ENCODE measurements around the gene TOR2A. TPM values are rescaled to one million over a fixed set of nuclear protein-coding genes. Genes with fewer than 3 reads are reported as not detected.
"Not testable (repeated sequence)": the region's sequence is repeated elsewhere in the genome, so short reads cannot be mapped to it uniquely, and the experiment has no call there.

TOR2A gene
- total RNA-seq, 2 experiments from 2014 or later: 27.0 to 29.1 TPM

DNA sequence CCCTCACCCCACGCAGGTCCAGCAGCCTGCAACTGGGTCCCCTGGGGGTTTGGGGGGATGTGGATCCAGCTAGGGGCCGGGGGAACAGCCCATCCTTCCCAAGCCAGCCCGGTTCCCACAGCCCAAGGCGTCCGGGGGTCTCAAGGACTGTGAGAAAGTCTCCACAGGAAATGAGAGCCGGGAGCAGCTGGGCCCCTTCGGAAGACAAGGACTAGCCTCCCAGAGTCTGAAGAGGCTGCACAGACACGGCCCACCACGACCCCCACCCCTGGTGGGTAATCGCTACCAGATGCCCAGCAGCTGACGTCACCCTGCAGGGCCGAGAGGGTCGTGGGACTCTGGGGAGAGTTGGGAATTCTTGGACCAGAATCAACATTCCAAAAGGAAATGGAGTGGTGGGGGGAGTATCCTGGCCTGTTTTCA lies 32.8 kb upstream of the TOR2A start:
- CTCF ChIA-PET: interaction anchor here (1.3 to 11.1 kb wide), 6 partner anchors 9 to 178 kb away, joined by 3 to 102 read pairs (median 13); partner anchors contain the start of genes CDK9 and TOR2A
- peaks cover 87% of the 10 kb centered on the region for H3K36me3 Mint-ChIP-seq (ENCODE audit: low read depth)
- peak overlapping the region; percentile 84 for H3K27ac Mint-ChIP-seq
- peak overlapping the region; percentile 44 for H3K4me3 Mint-ChIP-seq
- ATAC-seq (no peak), DNase-seq (no peak)
- POLR2A ChIA-PET: interaction anchor here (0.6 to 2.8 kb wide), 5 partner anchors 8 to 37 kb away, joined by 3 to 9 read pairs (median 6); no protein-coding TSS in a partner anchor
- H3K27me3 Mint-ChIP-seq (ENCODE audit: low read depth): no peaks in the 10 kb centered on the region
- peaks cover 92% of the 10 kb centered on the region for H3K4me1 Mint-ChIP-seq (ENCODE audit: low read depth)
- no peaks in the 10 kb centered on the region for H3K9me3 Mint-ChIP-seq (ENCODE audit: insufficient read depth)

DNA sequence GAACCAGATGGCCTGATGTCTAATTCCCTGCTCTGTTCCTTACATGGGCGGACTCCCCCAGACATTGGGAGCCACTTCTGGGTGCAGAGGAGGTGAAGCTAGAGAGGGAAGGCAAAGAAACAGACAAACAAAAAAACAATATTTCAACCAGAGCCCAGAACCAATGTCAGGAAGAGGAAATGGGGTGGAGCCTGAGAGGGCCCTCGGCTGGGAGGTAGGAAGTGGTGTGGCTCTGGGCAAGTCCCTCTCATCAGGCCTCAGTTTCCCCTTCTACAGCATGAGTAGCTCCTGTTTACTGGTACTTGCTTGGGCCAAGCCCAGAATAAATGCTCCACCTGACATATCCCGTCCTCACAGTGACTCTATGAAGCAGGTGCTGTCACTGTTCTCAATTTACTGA lies 32.3 kb upstream of the TOR2A start:
- H3K27ac Mint-ChIP-seq: peak overlapping the region; percentile 84
- ATAC-seq (no peak), DNase-seq (no peak)
- peak overlapping the region; percentile 63 for H3K4me3 Mint-ChIP-seq
- H3K27me3 Mint-ChIP-seq (ENCODE audit: low read depth): no peaks in the 10 kb centered on the region
- ChIA-PET CTCF (interaction anchor here (1.0 to 11.1 kb wide), 8 partner anchors 9 to 177 kb away, joined by 3 to 102 read pairs (median 10); partner anchors contain the start of genes CDK9 and TOR2A), POLR2A (interaction anchor here (0.6 to 2.8 kb wide), 6 partner anchors 9 to 38 kb away, joined by 3 to 9 read pairs (median 6); partner anchors contain the start of gene CDK9)
- H3K9me3 Mint-ChIP-seq (ENCODE audit: insufficient read depth): no peaks in the 10 kb centered on the region
- peaks cover 92% of the 10 kb centered on the region for H3K4me1 Mint-ChIP-seq (ENCODE audit: low read depth)
- peaks cover 87% of the 10 kb centered on the region for H3K36me3 Mint-ChIP-seq (ENCODE audit: low read depth)

- peak overlapping the region; percentile 77 for H3K27ac Mint-ChIP-seq
- peaks cover 72% of the 10 kb centered on the region for H3K4me1 Mint-ChIP-seq (ENCODE audit: low read depth)
- POLR2A ChIA-PET: interaction anchor here (0.6 to 1.1 kb wide), 2 partner anchors 11 to 18 kb away, joined by 3 to 4 read pairs; no protein-coding TSS in a partner anchor
- DNase-seq (no peak), ATAC-seq (no peak)
- H3K27me3 Mint-ChIP-seq (ENCODE audit: low read depth): no peaks in the 10 kb centered on the region
- H3K9me3 Mint-ChIP-seq (ENCODE audit: insufficient read depth): no peaks in the 10 kb centered on the region
- CTCF ChIA-PET: interaction anchor here (1.1 to 11.1 kb wide), 6 partner anchors 10 to 377 kb away, joined by 3 to 102 read pairs (median 20); partner anchors contain the start of genes CDK9 and TOR2A
- H3K36me3 Mint-ChIP-seq (ENCODE audit: low read depth): peaks cover 82% of the 10 kb centered on the region
- no peak overlapping the region for H3K4me3 Mint-ChIP-seq
Measured at GRCh38 chr9:127765418-127765817, 30.3 kb upstream of the TOR2A start.

- ATAC-seq (peak; percentile 45), DNase-seq (peak; percentile 42)
- H3K36me3 Mint-ChIP-seq (ENCODE audit: low read depth): peaks cover 76% of the 10 kb centered on the region
- H3K4me3 Mint-ChIP-seq: no peak overlapping the region
- peaks cover 58% of the 10 kb centered on the region for H3K4me1 Mint-ChIP-seq (ENCODE audit: low read depth)
- H3K27me3 Mint-ChIP-seq (ENCODE audit: low read depth): no peaks in the 10 kb centered on the region
- no peaks in the 10 kb centered on the region for H3K9me3 Mint-ChIP-seq (ENCODE audit: insufficient read depth)
- H3K27ac Mint-ChIP-seq: peak overlapping the region; percentile 57
- ChIA-PET POLR2A (interaction anchor here (0.7 to 1.0 kb wide), 2 partner anchors 22 to 54 kb away, joined by 4 read pairs; partner anchors contain the start of gene CDK9), CTCF (interaction anchor here (0.9 to 11.1 kb wide), 8 partner anchors 15 to 158 kb away, joined by 3 to 102 read pairs (median 4); partner anchors contain the start of genes CDK9, ENG and TOR2A)
Measured at GRCh38 chr9:127763918-127764384, 28.9 kb upstream of the TOR2A start.

DNA sequence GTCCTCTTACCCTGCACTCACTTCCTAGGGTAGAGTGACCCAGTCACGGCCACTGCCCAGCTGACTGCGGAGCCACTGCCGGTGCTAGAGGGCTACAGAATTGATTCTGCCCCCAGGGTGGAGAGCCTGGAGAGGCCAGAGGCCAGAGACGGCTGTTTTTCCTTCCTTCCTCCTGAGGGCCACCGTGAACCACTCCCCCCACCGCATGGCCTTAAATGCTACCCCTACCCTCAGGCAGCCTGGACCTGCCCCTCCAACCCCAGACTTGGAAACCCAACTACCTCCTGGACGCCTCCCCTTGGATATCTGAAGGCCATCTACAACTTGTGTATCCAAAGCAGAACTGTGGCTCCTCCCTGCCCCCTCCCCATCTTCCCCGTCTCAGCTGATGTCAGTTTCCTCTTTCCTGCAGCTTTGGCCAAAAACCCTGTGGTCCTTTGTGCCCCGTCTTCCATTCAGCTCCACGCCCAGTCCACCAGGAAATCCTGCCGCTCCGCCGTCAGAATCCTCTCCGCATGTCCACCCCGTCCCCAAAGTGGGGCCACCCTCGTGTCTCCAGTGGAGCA lies 27.1 kb upstream of the TOR2A start:
- ChIA-PET POLR2A (interaction anchor here (1.0 to 1.3 kb wide), 3 partner anchors 9 to 108 kb away, joined by 3 to 4 read pairs (median 3); no protein-coding TSS in a partner anchor), CTCF (interaction anchor here (5.8 kb wide), 1 partner anchor 107 kb away, joined by 47 read pairs; no protein-coding TSS in a partner anchor)
- H3K36me3 Mint-ChIP-seq (ENCODE audit: low read depth): peaks cover 71% of the 10 kb centered on the region
- no peaks in the 10 kb centered on the region for H3K9me3 Mint-ChIP-seq (ENCODE audit: insufficient read depth)
- H3K27ac Mint-ChIP-seq: peak overlapping the region; percentile 56
- no peak for DNase-seq
- ATAC-seq: no peak
- H3K27me3 Mint-ChIP-seq (ENCODE audit: low read depth): no peaks in the 10 kb centered on the region
- no peak overlapping the region for H3K4me3 Mint-ChIP-seq
- peaks cover 41% of the 10 kb centered on the region for H3K4me1 Mint-ChIP-seq (ENCODE audit: low read depth)

DNA sequence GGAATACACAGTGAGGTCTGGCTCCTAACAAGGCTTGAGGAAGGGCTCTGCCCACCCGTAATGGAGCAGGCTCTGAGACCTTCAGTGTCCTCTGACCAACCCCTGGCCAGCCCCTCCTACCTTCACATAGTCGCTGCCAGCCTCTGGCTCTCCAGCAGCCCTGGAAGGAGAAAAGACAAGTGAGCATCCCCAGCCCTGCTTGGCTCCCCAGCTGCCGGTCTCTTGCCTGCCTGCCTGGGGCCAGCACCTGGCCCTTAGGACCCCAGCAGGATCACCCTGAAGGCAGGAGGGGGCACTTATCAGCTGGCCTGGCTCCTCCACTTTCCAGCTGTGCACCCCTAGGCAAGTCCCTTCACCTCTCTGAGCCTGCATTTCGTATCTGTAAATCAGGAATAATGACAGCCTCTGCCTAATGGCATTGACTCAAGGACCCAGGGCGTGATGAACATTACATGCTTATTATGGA lies 26.4 kb upstream of the TOR2A start:
- ATAC-seq (no peak), DNase-seq (no peak)
- H3K36me3 Mint-ChIP-seq (ENCODE audit: low read depth): peaks cover 68% of the 10 kb centered on the region
- peaks cover 35% of the 10 kb centered on the region for H3K4me1 Mint-ChIP-seq (ENCODE audit: low read depth)
- H3K9me3 Mint-ChIP-seq (ENCODE audit: insufficient read depth): no peaks in the 10 kb centered on the region
- ChIA-PET CTCF (interaction anchor here (0.7 to 1.0 kb wide), 2 partner anchors 27 to 108 kb away, joined by 4 read pairs; partner anchors contain the start of gene TOR2A), POLR2A (interaction anchor here (0.6 to 1.2 kb wide), 2 partner anchors 10 to 15 kb away, joined by 3 to 4 read pairs; no protein-coding TSS in a partner anchor)
- no peaks in the 10 kb centered on the region for H3K27me3 Mint-ChIP-seq (ENCODE audit: low read depth)
- no peak overlapping the region for H3K27ac Mint-ChIP-seq
- H3K4me3 Mint-ChIP-seq: no peak overlapping the region

DNA sequence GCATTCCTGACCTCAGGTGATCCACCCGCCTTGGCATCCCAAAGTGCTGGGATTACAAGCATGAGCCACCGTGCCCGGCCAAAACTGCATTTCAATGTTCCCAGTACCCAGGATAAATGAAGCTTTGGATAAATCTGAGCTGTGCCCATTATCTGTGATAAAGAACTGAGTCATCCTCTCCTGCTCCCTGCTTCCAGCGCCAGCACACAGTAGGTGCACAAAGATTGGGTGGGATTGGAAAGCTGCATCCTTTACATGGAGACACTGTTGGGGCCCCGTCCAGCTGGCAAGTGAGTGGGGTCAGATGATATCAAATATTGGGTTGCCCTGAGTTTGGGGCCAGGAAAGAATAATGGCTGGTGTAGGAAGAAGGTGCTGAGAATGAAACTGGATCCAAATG lies 26.0 kb upstream of the TOR2A start:
- Mint-ChIP-seq H3K9me3 (ENCODE audit: insufficient read depth) (no peaks in the 10 kb centered on the region), H3K4me3 (no peak overlapping the region), H3K27me3 (ENCODE audit: low read depth) (no peaks in the 10 kb centered on the region), H3K4me1 (ENCODE audit: low read depth) (peaks cover 31% of the 10 kb centered on the region), H3K27ac (no peak overlapping the region), H3K36me3 (ENCODE audit: low read depth) (peaks cover 63% of the 10 kb centered on the region)
- DNase-seq (no peak), ATAC-seq (no peak)
- ChIA-PET CTCF (interaction anchor here (0.7 to 1.0 kb wide), 2 partner anchors 26 to 109 kb away, joined by 4 read pairs; partner anchors contain the start of gene TOR2A), POLR2A (interaction anchor here (0.6 kb wide), 1 partner anchor 15 kb away, joined by 3 read pairs; no protein-coding TSS in a partner anchor)

GRCh38 chr9:127758843-127759242 lies 23.7 kb upstream of the TOR2A start:
- Mint-ChIP-seq H3K9me3 (ENCODE audit: insufficient read depth) (no peaks in the 10 kb centered on the region), H3K4me1 (ENCODE audit: low read depth) (peaks cover 13% of the 10 kb centered on the region), H3K27me3 (ENCODE audit: low read depth) (no peaks in the 10 kb centered on the region), H3K36me3 (ENCODE audit: low read depth) (peaks cover 43% of the 10 kb centered on the region), H3K4me3 (no peak overlapping the region), H3K27ac (peak overlapping the region; percentile 37)
- POLR2A ChIA-PET: interaction anchor here (0.6 kb wide), 1 partner anchor 26 kb away, joined by 3 read pairs; no protein-coding TSS in a partner anchor
- ATAC-seq (no peak), DNase-seq (no peak)
- CTCF ChIA-PET: interaction anchor here (0.7 kb wide), 1 partner anchor 27 kb away, joined by 3 read pairs; the partner anchor contains the start of gene CDK9

DNA sequence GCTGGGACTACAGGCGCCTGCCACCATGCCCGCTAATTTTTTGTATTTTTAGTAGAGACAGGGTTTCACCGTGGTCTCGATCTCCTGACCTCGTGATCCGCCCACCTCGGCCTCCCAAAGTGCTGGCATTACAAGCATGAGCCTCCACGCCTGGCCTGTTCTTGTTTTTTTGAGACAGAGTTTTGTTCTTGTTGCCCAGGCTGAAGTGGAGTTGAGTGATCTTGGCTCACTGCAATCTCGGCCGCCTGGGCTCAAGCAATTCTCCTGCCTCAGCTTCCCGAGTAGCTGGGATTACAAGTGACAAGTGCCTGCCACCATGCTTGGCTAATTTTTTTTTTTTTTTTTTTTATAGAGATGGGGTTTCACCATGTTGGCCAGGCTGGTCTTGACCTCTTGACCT lies 21.7 kb upstream of the TOR2A start:
- not testable (repeated sequence) for H3K9me3 Mint-ChIP-seq (ENCODE audit: insufficient read depth); H3K4me3 Mint-ChIP-seq; H3K27me3 Mint-ChIP-seq (ENCODE audit: low read depth); H3K4me1 Mint-ChIP-seq (ENCODE audit: low read depth); H3K27ac Mint-ChIP-seq; ATAC-seq; DNase-seq
- CTCF ChIA-PET: interaction anchor here (1.2 kb wide), 1 partner anchor 22 kb away, joined by 4 read pairs; the partner anchor contains the start of gene TOR2A
- peaks cover 35% of the 10 kb centered on the region for H3K36me3 Mint-ChIP-seq (ENCODE audit: low read depth)
- POLR2A ChIA-PET: interaction anchor here (0.5 to 0.6 kb wide), 3 partner anchors 12 to 80 kb away, joined by 3 read pairs; no protein-coding TSS in a partner anchor

GRCh38 chr9:127756233-127756632 lies 21.1 kb upstream of the TOR2A start:
- POLR2A ChIA-PET: no interaction called here
- CTCF ChIA-PET: interaction anchor here (1.0 kb wide), 1 partner anchor 14 kb away, joined by 3 read pairs; no protein-coding TSS in a partner anchor

More at GRCh38 chr9:127756233-127756632, 21.1 kb upstream of the TOR2A start:
- Mint-ChIP-seq H3K4me3 (no peak overlapping the region), H3K27ac (no peak overlapping the region), H3K27me3 (ENCODE audit: low read depth) (no peaks in the 10 kb centered on the region), H3K36me3 (ENCODE audit: low read depth) (peaks cover 37% of the 10 kb centered on the region), H3K4me1 (ENCODE audit: low read depth) (peaks cover 2% of the 10 kb centered on the region), H3K9me3 (ENCODE audit: insufficient read depth) (no peaks in the 10 kb centered on the region)
- ATAC-seq: no peak
- DNase-seq: no peak
